Hepatocyte (in vitro differentiated cells): Measurements from ENCODE around the gene YLPM1. TPM values are rescaled to one million over a fixed set of nuclear protein-coding genes. Genes with fewer than 3 reads are reported as not detected.

Experiments used
- DNase-seq: peaks from one replicate; pipeline ENCODE4 v3.0.0-alpha.2; 2016; ENCODE audit warnings: low spot score
- H2AFZ ChIP-seq: fragments of 200-600 bp; sonication (generic); 2 replicates; pipeline ENCODE4 v1.6.0; 2016; ENCODE audit warnings: antibody characterized with exemption, mild to moderate bottlenecking
- H3K27ac ChIP-seq: fragments of 200-600 bp; sonication (generic); 2 replicates; pipeline ENCODE4 v1.5.1; 2016; ENCODE audit warnings: mild to moderate bottlenecking
- H3K27me3 ChIP-seq: fragments of 200-600 bp; sonication (generic); 2 replicates; pipeline ENCODE4 v1.6.1; 2016
- H3K36me3 ChIP-seq: fragments of 200-600 bp; sonication (generic); replicated peaks from 2 replicates; pipeline ENCODE4 v1.5.1; 2016; ENCODE audit warnings: low read depth; ENCODE audit not compliant: insufficient read depth
- H3K4me1 ChIP-seq: fragments of 200-600 bp; sonication (generic); 2 replicates; pipeline ENCODE4 v1.5.1; 2016; ENCODE audit warnings: mild to moderate bottlenecking, moderate library complexity; ENCODE audit not compliant: insufficient read depth
- H3K4me2 ChIP-seq: fragments of 200-600 bp; sonication (generic); 2 replicates; pipeline ENCODE4 v1.6.0; 2016
- H3K4me3 ChIP-seq: fragments of 200-600 bp; sonication (generic); 2 replicates; pipeline ENCODE4 v1.5.1; 2016; ENCODE audit warnings: mild to moderate bottlenecking
- H3K79me2 ChIP-seq: fragments of 200-600 bp; sonication (generic); 2 replicates; pipeline ENCODE4 v1.6.0; 2017; ENCODE audit warnings: mild to moderate bottlenecking
- H3K9me2 ChIP-seq: fragments of 200-600 bp; sonication (generic); replicated peaks from 2 replicates; pipeline ENCODE4 v1.6.0; 2017; ENCODE audit warnings: mild to moderate bottlenecking; ENCODE audit not compliant: insufficient read depth
- H3K9me3 ChIP-seq: fragments of 200-600 bp; sonication (generic); 2 replicates; pipeline ENCODE4 v1.5.1; 2016; ENCODE audit warnings: low read depth, mild to moderate bottlenecking
- H4K20me1 ChIP-seq: fragments of 200-600 bp; sonication (generic); 2 replicates; pipeline ENCODE4 v1.6.0; 2016; ENCODE audit warnings: mild to moderate bottlenecking; ENCODE audit not compliant: insufficient read depth, poor library complexity, severe bottlenecking
- EZH2 ChIP-seq: fragments of 200-600 bp; sonication (generic); IDR thresholded peaks from 2 replicates; pipeline ENCODE4 v1.6.1; 2016; ENCODE audit warnings: antibody characterized with exemption, mild to moderate bottlenecking, borderline replicate concordance
- EZH2phosphoT487 ChIP-seq: fragments of 200-600 bp; sonication (generic); IDR thresholded peaks from one replicate; pipeline ENCODE4 v1.6.1; 2018; ENCODE audit warnings: antibody characterized with exemption, mild to moderate bottlenecking, low read depth, moderate library complexity; ENCODE audit not compliant: unreplicated experiment, severe bottlenecking
- WGBS: methylation state at CpG from one replicate; pipeline ENCODE4 v1.1.6; 2016; ENCODE audit warnings: low lambda C conversion rate; ENCODE audit errors: missing lambda C conversion rate; 5-methylcytosine and 5-hydroxymethylcytosine counted together
- polyA plus RNA-seq: library from polyadenylated mRNA; unstranded; fragments of >200 nt; fragmentation: Nextera tagmentation; extraction: Ambion mirVana; gene quantifications from 2 replicates; pipeline ENCODE4 v1.2.1, GENCODE V29; 2016
- total RNA-seq: library from RNA; depleted of rRNA; stranded (reverse); fragments of >200 nt; gene quantifications from 2 replicates; pipeline ENCODE4 v1.2.3, GENCODE V29; 2014
- TF ChIP-seq, protein P1 (sequence below): fragments of 200-600 bp; sonication (generic); IDR thresholded peaks from 2 replicates; pipeline ENCODE4 v1.5.1; 2016; ENCODE audit warnings: antibody characterized with exemption, mild to moderate bottlenecking; ENCODE audit not compliant: poor library complexity

Gene YLPM1
- total and polyA plus RNA-seq, 2 experiments from 2014 or later = 20.2 to 44.8 TPM

DNA sequence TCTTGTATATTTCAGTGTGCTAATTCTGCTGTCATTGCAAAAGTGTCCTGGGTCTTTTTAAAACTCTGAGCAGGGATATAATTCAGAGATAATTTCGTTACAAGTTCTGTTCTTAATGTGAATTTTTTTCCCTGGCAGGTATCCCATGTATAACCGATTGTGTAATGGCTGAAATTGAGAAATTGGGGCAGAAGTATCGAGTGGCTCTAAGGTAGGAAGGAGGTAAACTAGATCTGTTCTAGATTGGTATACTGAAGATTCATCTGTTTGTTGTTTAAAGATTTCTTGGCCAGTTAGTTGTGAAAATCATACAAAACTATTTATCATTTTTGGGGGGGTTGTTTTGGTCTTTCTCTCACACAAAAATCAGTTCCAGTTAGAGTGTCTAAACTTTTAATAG, 40.0 kb upstream of the YLPM1 start:
- no peak for DNase-seq
- no peaks in the 10 kb centered on the region for H3K4me1 ChIP-seq
- no peaks in the 10 kb centered on the region for H3K27me3 ChIP-seq
- H4K20me1 ChIP-seq = no peaks in the 10 kb centered on the region
- H3K4me3 ChIP-seq = no peak overlapping the region
- TF ChIP-seq EZH2phosphoT487 = no peak
- no peak for TF ChIP-seq EZH2
- TF ChIP-seq, protein P1, sequence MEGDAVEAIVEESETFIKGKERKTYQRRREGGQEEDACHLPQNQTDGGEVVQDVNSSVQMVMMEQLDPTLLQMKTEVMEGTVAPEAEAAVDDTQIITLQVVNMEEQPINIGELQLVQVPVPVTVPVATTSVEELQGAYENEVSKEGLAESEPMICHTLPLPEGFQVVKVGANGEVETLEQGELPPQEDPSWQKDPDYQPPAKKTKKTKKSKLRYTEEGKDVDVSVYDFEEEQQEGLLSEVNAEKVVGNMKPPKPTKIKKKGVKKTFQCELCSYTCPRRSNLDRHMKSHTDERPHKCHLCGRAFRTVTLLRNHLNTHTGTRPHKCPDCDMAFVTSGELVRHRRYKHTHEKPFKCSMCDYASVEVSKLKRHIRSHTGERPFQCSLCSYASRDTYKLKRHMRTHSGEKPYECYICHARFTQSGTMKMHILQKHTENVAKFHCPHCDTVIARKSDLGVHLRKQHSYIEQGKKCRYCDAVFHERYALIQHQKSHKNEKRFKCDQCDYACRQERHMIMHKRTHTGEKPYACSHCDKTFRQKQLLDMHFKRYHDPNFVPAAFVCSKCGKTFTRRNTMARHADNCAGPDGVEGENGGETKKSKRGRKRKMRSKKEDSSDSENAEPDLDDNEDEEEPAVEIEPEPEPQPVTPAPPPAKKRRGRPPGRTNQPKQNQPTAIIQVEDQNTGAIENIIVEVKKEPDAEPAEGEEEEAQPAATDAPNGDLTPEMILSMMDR = no peak
- no peaks in the 10 kb centered on the region for H3K9me2 ChIP-seq
- H3K79me2 ChIP-seq = no peaks in the 10 kb centered on the region
- no peaks in the 10 kb centered on the region for H3K36me3 ChIP-seq
- no peak overlapping the region for H3K27ac ChIP-seq
- no peak overlapping the region for H2AFZ ChIP-seq
- no peaks in the 10 kb centered on the region for H3K9me3 ChIP-seq
- 99% methylated on average over 3 of the region's 3 CpGs for WGBS
- H3K4me2 ChIP-seq = no peak overlapping the region

DNA sequence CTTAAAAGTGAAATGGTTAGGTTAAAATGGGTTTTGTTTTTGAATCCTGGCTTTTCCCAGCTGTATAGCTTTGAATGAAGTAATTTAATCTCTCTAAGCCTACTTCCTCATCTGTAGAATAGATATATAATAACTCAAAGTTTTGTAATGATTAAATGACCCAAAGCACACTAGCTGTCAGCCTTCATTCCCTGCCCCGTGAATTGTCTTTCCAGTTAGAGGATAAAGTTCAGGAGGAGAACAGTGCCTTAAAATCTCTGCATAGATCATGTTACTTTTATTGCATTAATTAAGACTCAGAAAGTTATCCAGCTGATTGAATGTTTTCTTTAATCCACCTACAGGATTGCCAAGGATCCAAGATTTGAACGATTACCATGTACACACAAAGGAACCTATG, 30.7 kb upstream of the YLPM1 start:
- no peak overlapping the region for H3K27ac ChIP-seq
- no peak overlapping the region for H2AFZ ChIP-seq
- TF ChIP-seq, protein P1 = no peak
- TF ChIP-seq EZH2 = no peak
- TF ChIP-seq EZH2phosphoT487 = no peak
- no peaks in the 10 kb centered on the region for H3K79me2 ChIP-seq
- H3K4me3 ChIP-seq = no peak overlapping the region
- 74% methylated on average over 2 of the region's 2 CpGs for WGBS
- no peaks in the 10 kb centered on the region for H3K27me3 ChIP-seq
- no peaks in the 10 kb centered on the region for H4K20me1 ChIP-seq
- no peaks in the 10 kb centered on the region for H3K9me3 ChIP-seq
- no peaks in the 10 kb centered on the region for H3K9me2 ChIP-seq
- no peaks in the 10 kb centered on the region for H3K36me3 ChIP-seq
- H3K4me1 ChIP-seq = no peaks in the 10 kb centered on the region
- no peak for DNase-seq
- no peak overlapping the region for H3K4me2 ChIP-seq

DNA sequence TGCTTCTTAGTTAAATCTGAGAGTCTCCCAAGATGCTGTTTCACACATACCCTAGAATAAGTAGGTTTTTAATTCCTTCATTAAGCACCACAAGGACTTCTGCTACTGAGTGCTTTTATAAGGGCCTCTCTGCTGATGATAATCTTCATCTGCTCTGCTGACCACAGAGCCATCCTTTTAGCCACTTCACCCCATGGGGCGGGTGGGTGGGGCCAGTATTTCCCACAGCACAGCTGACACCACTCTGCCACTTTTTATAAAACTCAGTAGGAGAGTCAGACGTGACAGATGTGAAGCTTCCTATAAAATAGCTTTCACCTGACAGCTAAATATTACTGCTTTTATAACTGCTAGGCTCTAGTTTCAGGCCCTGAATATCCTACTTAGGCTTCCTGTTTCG, 29.9 kb upstream of the YLPM1 start:
- Histone ChIP-seq H3K9me3 (no peaks in the 10 kb centered on the region), H3K27ac (no peak overlapping the region), H3K4me3 (no peak overlapping the region), H3K4me1 (no peaks in the 10 kb centered on the region), H3K27me3 (no peaks in the 10 kb centered on the region), H4K20me1 (no peaks in the 10 kb centered on the region), H3K4me2 (no peak overlapping the region), H3K36me3 (no peaks in the 10 kb centered on the region), H3K79me2 (no peaks in the 10 kb centered on the region), H3K9me2 (no peaks in the 10 kb centered on the region), H2AFZ (no peak overlapping the region)
- no peak for TF ChIP-seq EZH2phosphoT487
- no peak for TF ChIP-seq EZH2
- TF ChIP-seq, protein P1 = no peak
- 98% methylated on average over 3 of the region's 3 CpGs for WGBS
- no peak for DNase-seq

DNA sequence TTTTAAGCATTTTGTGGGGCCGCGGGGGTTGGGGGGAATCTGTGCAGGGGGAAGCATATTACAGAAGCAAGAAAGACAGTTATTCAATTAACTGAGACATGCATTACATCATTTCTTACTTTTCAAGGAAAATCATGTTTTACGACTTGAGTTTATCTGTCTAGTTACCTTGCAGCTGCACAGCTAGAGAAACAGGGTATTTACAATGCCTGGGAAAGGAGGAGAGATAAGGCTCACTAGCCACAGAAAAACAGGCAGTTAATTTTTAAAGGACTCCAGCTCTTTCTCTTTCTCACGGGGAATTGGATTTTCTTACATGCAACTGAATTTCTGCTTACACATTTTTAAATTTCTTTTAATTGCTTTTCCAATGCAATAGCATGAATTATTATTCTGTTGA, 28.0 kb upstream of the YLPM1 start:
- Histone ChIP-seq H3K36me3 (no peaks in the 10 kb centered on the region), H3K9me3 (no peaks in the 10 kb centered on the region), H3K27ac (peak overlapping the region; percentile 16), H3K4me3 (no peak overlapping the region), H3K9me2 (no peaks in the 10 kb centered on the region), H3K27me3 (no peaks in the 10 kb centered on the region), H3K79me2 (no peaks in the 10 kb centered on the region), H4K20me1 (no peaks in the 10 kb centered on the region), H3K4me2 (peak overlapping the region; percentile 58), H3K4me1 (no peaks in the 10 kb centered on the region), H2AFZ (no peak overlapping the region)
- no peak for DNase-seq
- WGBS = 50% methylated on average over 4 of the region's 4 CpGs
- TF ChIP-seq, protein P1 = no peak
- TF ChIP-seq EZH2phosphoT487 (no peak), EZH2 (no peak)
